ENCODE measurements around the gene KLF3.

Gene KLF3

GRCh38 chr4:38650133-38650532 is 13.9 kb upstream of the KLF3 start:
- DNase-seq (ENCODE audit: extremely low spot score) = no peak
- TF ChIP-seq CTCF (IDR thresholded peaks at IDR 0.05; ENCODE audit: control extremely low read depth, extremely low read depth, low read depth, missing control alignments) = no peak
- ChIA-PET CTCF (interaction anchor here (1.0 kb wide), 1 partner anchor 331 kb away, joined by 3 read pairs; no protein-coding TSS in a partner anchor), POLR2A (no interaction called here)

GRCh38 chr4:38654273-38654672 is 9.7 kb upstream of the KLF3 start:
- POLR2A ChIA-PET = no interaction called here
- DNase-seq (ENCODE audit: extremely low spot score) = no peak
- no peak for TF ChIP-seq CTCF (IDR thresholded peaks at IDR 0.05; ENCODE audit: control extremely low read depth, extremely low read depth, low read depth, missing control alignments)
- CTCF ChIA-PET = interaction anchor here (1.0 to 2.6 kb wide), 6 partner anchors 11 to 475 kb away, joined by 3 to 12 read pairs (median 4); no protein-coding TSS in a partner anchor

GRCh38 chr4:38656111-38656510 is 7.9 kb upstream of the KLF3 start:
- DNase-seq (ENCODE audit: extremely low spot score) = no peak
- ChIA-PET POLR2A (no interaction called here), CTCF (interaction anchor here (0.8 to 2.6 kb wide), 3 partner anchors 13 to 20 kb away, joined by 3 to 12 read pairs (median 4); no protein-coding TSS in a partner anchor)
- TF ChIP-seq CTCF (IDR thresholded peaks at IDR 0.05; ENCODE audit: control extremely low read depth, extremely low read depth, low read depth, missing control alignments) = no peak

GRCh38 chr4:38659346-38659745 is 4.7 kb upstream of the KLF3 start:
- TF ChIP-seq CTCF (IDR thresholded peaks at IDR 0.05; ENCODE audit: control extremely low read depth, extremely low read depth, low read depth, missing control alignments) = no peak
- no peak for DNase-seq (ENCODE audit: extremely low spot score)
- ChIA-PET CTCF (interaction anchor here (1.6 to 1.9 kb wide), 3 partner anchors 34 to 480 kb away, joined by 3 to 5 read pairs (median 5); no protein-coding TSS in a partner anchor), POLR2A (no interaction called here)

GRCh38 chr4:38660838-38661237 is 3.2 kb upstream of the KLF3 start:
- CTCF ChIA-PET = no interaction called here
- POLR2A ChIA-PET = no interaction called here
- DNase-seq (ENCODE audit: extremely low spot score) = no peak
- no peak for TF ChIP-seq CTCF (IDR thresholded peaks at IDR 0.05; ENCODE audit: control extremely low read depth, extremely low read depth, low read depth, missing control alignments)

- CTCF ChIA-PET = interaction anchor here (1.6 kb wide), 1 partner anchor 13 kb away, joined by 6 read pairs; no protein-coding TSS in a partner anchor
- DNase-seq (ENCODE audit: extremely low spot score) = no peak
- TF ChIP-seq CTCF (IDR thresholded peaks at IDR 0.05; ENCODE audit: control extremely low read depth, extremely low read depth, low read depth, missing control alignments) = no peak
- POLR2A ChIA-PET = no interaction called here
Observed at GRCh38 chr4:38661371-38661770, 2.6 kb upstream of the KLF3 start.
